ENCODE results near the gene CCDC63. TPM values are rescaled to one million over a fixed set of nuclear protein-coding genes. Genes with fewer than 3 reads are reported as not detected.

The CCDC63 gene
- total and polyA plus RNA-seq, 9 of the 15 experiments (the other 6 are each of a cell fraction or from before 2014, with no cell fraction given) = not detected

DNA sequence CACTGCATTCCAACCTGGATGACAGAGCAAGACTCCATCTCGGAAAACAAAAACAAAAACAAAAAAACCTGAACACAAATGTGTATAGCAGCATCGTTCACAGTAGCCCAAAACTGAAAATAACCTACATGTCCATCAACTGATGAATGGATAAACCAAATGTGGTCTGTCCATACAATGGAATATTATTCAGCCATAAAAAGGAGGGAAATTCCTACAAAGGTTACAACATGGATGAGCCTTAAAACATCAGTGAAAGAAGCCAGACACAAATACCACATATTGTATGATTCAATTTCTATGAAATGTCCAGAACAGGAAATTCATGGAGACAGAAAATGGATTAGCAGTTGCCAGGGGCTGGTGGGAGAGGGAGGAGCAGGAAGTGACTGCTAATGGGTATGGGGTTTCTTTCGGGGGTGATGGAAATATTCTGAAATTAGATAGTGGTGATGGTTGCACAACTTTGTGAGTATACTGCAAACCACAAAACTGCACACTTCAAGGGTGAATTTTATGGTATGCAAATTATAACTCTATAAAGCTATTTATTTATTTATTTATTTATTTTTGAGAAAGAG is 69.6 kb downstream of the CCDC63 start:
- in situ Hi-C loops (cut with MboI) = no loop called here
- ChIA-PET POLR2A (interaction anchor here (0.6 kb wide), 2 partner anchors 272 to 580 kb away, joined by 3 read pairs; no protein-coding TSS in a partner anchor), CTCF (ENCODE audit: low intra/inter-chr PET ratio) (no interaction called here)
- Histone ChIP-seq H3K4me1 (replicated peaks in 1 of 2; ENCODE audit: control insufficient read depth in 2 of 2, insufficient read depth in 2 of 2, low read length in 2 of 2) (no peaks in the 10 kb centered on the region), H3K36me3 (ENCODE audit: control insufficient read depth, insufficient read depth, low read length) (no peaks in the 10 kb centered on the region), H3K9me1 (ENCODE audit: control insufficient read depth, insufficient read depth, low read length) (no peaks in the 10 kb centered on the region), H4K20me1 (replicated peaks; ENCODE audit: control insufficient read depth, insufficient read depth, low read length) (no peaks in the 10 kb centered on the region), H3K27me3 (ENCODE audit: control insufficient read depth in 2 of 2, insufficient read depth in 2 of 2, low read length in 2 of 2) (peaks cover 22 to 55% of the 10 kb centered on the region in 2 experiments), H2AFZ (ENCODE audit: low read depth, low read length) (no peak overlapping the region), H3K4me3 (no peak overlapping the region), H3K79me2 (ENCODE audit: control insufficient read depth, insufficient read depth, low read length) (no peaks in the 10 kb centered on the region), H3K4me2 (ENCODE audit: insufficient read depth, low read length) (no peak overlapping the region), H3K27ac (ENCODE audit: extremely low read depth, low read depth, low read length) (no peak overlapping the region), H3K9me3 (replicated peaks; ENCODE audit: control insufficient read depth, insufficient read depth, low read depth, low read length) (no peaks in the 10 kb centered on the region), H3K9ac (ENCODE audit: insufficient read depth in 1 of 2, low read depth in 2 of 2, low read length in 2 of 2) (no peak overlapping the region)
- ATAC-seq (no peak), FAIRE-seq (no peak), DNase-seq (ENCODE audit: extremely low read depth in 1 of 4, low spot score in 3 of 4) (no peak)
- no TSS peak for BruUV-seq (replicated peaks)
- intact Hi-C loops (cut with micrococcal nuclease) = no loop called here
- WGBS (ENCODE audit: insufficient coverage, low coverage, missing lambda C conversion rate) = 0% methylated on average over 3 of the region's 3 CpGs
- TF ChIP-seq PML (IDR thresholded peaks at IDR 0.05; ENCODE audit: low read length) (no peak), PPARD (CRISPR knock-in tag; IDR thresholded peaks at IDR 0.05) (no peak), ZNF764 (CRISPR knock-in tag; IDR thresholded peaks at IDR 0.05; ENCODE audit: low read depth) (no peak), SUPT5H (IDR thresholded peaks at IDR 0.05) (no peak), CSDE1 (IDR thresholded peaks at IDR 0.05) (no peak), RB1 (IDR thresholded peaks at IDR 0.05; ENCODE audit: low read depth) (no peak), SIN3A (IDR thresholded peaks at IDR 0.05; ENCODE audit: borderline replicate concordance in 2 of 2, control insufficient read depth in 1 of 2, low read depth in 2 of 2, low read length in 2 of 2) (no peak), FOXK2 (conservative IDR thresholded peaks at IDR 0.05 in 1 of 2, IDR thresholded peaks at IDR 0.05 in 1 of 2; ENCODE audit: low read depth in 2 of 2) (no peak), SIN3B (IDR thresholded peaks at IDR 0.05; ENCODE audit: low read depth) (no peak), CBFB (CRISPR knock-in tag; IDR thresholded peaks at IDR 0.05) (no peak)
- TF ChIP-seq, protein P1, sequence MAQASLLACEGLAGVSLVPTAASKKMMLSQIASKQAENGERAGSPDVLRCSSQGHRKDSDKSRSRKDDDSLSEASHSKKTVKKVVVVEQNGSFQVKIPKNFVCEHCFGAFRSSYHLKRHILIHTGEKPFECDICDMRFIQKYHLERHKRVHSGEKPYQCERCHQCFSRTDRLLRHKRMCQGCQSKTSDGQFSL (CRISPR knock-in tag; IDR thresholded peaks at IDR 0.05) = no peak
- TF ChIP-seq, protein P1 (tag; IDR thresholded peaks at IDR 0.05) = no peak
- TF ChIP-seq, protein P2, sequence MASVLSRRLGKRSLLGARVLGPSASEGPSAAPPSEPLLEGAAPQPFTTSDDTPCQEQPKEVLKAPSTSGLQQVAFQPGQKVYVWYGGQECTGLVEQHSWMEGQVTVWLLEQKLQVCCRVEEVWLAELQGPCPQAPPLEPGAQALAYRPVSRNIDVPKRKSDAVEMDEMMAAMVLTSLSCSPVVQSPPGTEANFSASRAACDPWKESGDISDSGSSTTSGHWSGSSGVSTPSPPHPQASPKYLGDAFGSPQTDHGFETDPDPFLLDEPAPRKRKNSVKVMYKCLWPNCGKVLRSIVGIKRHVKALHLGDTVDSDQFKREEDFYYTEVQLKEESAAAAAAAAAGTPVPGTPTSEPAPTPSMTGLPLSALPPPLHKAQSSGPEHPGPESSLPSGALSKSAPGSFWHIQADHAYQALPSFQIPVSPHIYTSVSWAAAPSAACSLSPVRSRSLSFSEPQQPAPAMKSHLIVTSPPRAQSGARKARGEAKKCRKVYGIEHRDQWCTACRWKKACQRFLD (CRISPR knock-in tag; IDR thresholded peaks at IDR 0.05) = no peak
- TF ChIP-seq, protein P3, sequence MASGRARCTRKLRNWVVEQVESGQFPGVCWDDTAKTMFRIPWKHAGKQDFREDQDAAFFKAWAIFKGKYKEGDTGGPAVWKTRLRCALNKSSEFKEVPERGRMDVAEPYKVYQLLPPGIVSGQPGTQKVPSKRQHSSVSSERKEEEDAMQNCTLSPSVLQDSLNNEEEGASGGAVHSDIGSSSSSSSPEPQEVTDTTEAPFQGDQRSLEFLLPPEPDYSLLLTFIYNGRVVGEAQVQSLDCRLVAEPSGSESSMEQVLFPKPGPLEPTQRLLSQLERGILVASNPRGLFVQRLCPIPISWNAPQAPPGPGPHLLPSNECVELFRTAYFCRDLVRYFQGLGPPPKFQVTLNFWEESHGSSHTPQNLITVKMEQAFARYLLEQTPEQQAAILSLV (tag; IDR thresholded peaks at IDR 0.05) = no peak

All from K562 (cell line).